GM12878 (cell line): ENCODE data around the gene ARAP3. TPM values are rescaled to one million over a fixed set of nuclear protein-coding genes. Genes with fewer than 3 reads are reported as not detected.

Experiments
- ATAC-seq: fragments of 200-7000 bp; cut with Tn5 transposase; 3 replicates; pipeline ENCODE4 v1.9.1; 2020; ENCODE audit warnings: mild to moderate bottlenecking, moderate library complexity
- BruUV-seq: library from RNA; stranded (reverse); fragments of 400-500 nt; replicated peaks from 2 replicates; lab custom pipeline; 2021; lab: Mats Ljungman, UMichigan
- CTCF ChIA-PET: fragments of 300-600 bp; sonication (Branson Sonifier 250); formaldehyde crosslinking; extraction: SDS; loops from one replicate; lab custom pipeline; 2021; ENCODE audit warnings: inconsistent platforms; lab: Yijun Ruan, JAX
- POLR2A ChIA-PET: fragments of 350-600 bp; formaldehyde crosslinking; extraction: SDS; loops from one replicate; lab custom pipeline; 2021; ENCODE audit warnings: inconsistent platforms; lab: Charles Lee
- RAD21 ChIA-PET: fragments of 300-600 bp; sonication (Branson Sonifier 250); formaldehyde crosslinking; loops from one replicate; lab custom pipeline; 2023; ENCODE audit warnings: antibody characterized with exemption; ENCODE audit not compliant: unreplicated experiment; lab: Charles Lee
- SMC1A ChIA-PET: fragments of 300-600 bp; sonication (Branson Sonifier 250); formaldehyde crosslinking; loops from one replicate; lab custom pipeline; 2023; ENCODE audit not compliant: unreplicated experiment, uncharacterized antibody; lab: Charles Lee
- DNase-seq: peaks from one replicate; pipeline ENCODE4 v3.0.0-alpha.2; 2011; ENCODE audit warnings: low read depth, low spot score
- FAIRE-seq: peaks from 3 replicates; lab custom pipeline; 2011; peaks lifted over from hg19 to GRCh38; lab: Jason Lieb, UNC
- H2AFZ ChIP-seq: 2 replicates; pipeline ENCODE4 v1.6.0; 2011; ENCODE audit warnings: low read depth, low read length, control low read depth; ENCODE audit not compliant: control insufficient read depth
- H3K27ac ChIP-seq: 2 replicates; pipeline ENCODE4 v1.5.1; 2011; ENCODE audit warnings: control low read depth; ENCODE audit not compliant: control insufficient read depth, insufficient read depth
- H3K27me3 ChIP-seq, 2 experiments: replicated peaks in 1 of 2; 2 replicates each; pipeline versions ENCODE4 v1.6.0 to v1.6.1; 2011; ENCODE audit warnings: low read length in 1 of 2; ENCODE audit not compliant: control insufficient read depth in 2 of 2, insufficient read depth in 2 of 2
- H3K36me3 ChIP-seq, 2 experiments: 2 replicates each; pipeline ENCODE4 v1.5.1; 2011; ENCODE audit warnings: low read length in 1 of 2; ENCODE audit not compliant: control insufficient read depth in 2 of 2, insufficient read depth in 2 of 2
- H3K4me1 ChIP-seq: 2 replicates; pipeline ENCODE4 v1.6.1; 2011; ENCODE audit warnings: mild to moderate bottlenecking, low read length, moderate library complexity, mixed read lengths; ENCODE audit not compliant: control insufficient read depth, insufficient read depth
- H3K4me2 ChIP-seq: 2 replicates; pipeline ENCODE4 v1.6.0; 2011; ENCODE audit warnings: control low read depth; ENCODE audit not compliant: control insufficient read depth, insufficient read depth
- H3K4me3 ChIP-seq: fragments of 200-600 bp; sonication (generic); 2 replicates; pipeline ENCODE4 v1.5.1; 2016
- H3K79me2 ChIP-seq: 2 replicates; pipeline ENCODE4 v1.6.0; 2011; ENCODE audit warnings: low read length; ENCODE audit not compliant: control insufficient read depth, insufficient read depth
- H3K9ac ChIP-seq: 2 replicates; pipeline ENCODE4 v1.8.0; 2011; ENCODE audit warnings: low read length, control low read depth, mixed read lengths; ENCODE audit not compliant: control insufficient read depth, insufficient read depth
- H3K9me3 ChIP-seq: replicated peaks from 3 replicates; pipeline ENCODE4 v1.5.1; 2011; ENCODE audit warnings: mild to moderate bottlenecking, low read length; ENCODE audit not compliant: control insufficient read depth, insufficient read depth
- H4K20me1 ChIP-seq: 2 replicates; pipeline ENCODE4 v1.6.0; 2011; ENCODE audit not compliant: control insufficient read depth, insufficient read depth
- BCL11A ChIP-seq: IDR thresholded peaks from 2 replicates; pipeline ENCODE4 v1.6.1; 2011; ENCODE audit warnings: low read depth, low read length
- CREB1 ChIP-seq: IDR thresholded peaks from 2 replicates; pipeline ENCODE4 v1.6.1; 2012; ENCODE audit warnings: low read depth, mild to moderate bottlenecking, inconsistent platforms
- EED ChIP-seq: sonication (generic); IDR thresholded peaks from 2 replicates; pipeline ENCODE4 v1.6.1; 2016; ENCODE audit warnings: antibody characterized with exemption, low read depth
- PRDM15 ChIP-seq: fragments of 450-650 bp; formaldehyde crosslinking; IDR thresholded peaks from 2 replicates; pipeline ENCODE4 v1.4.0; 2020; ENCODE audit warnings: mild to moderate bottlenecking, moderate library complexity
- SMARCA5 ChIP-seq: fragments of 450-650 bp; IDR thresholded peaks from 2 replicates; pipeline ENCODE4 v1.6.1; 2017; ENCODE audit warnings: mild to moderate bottlenecking
- TAF1 ChIP-seq: IDR thresholded peaks from 2 replicates; pipeline ENCODE4 v1.6.1; 2011; ENCODE audit warnings: mild to moderate bottlenecking, low read depth, low read length, borderline replicate concordance
- ZZZ3 ChIP-seq: IDR thresholded peaks from 2 replicates; pipeline ENCODE4 v1.6.1; 2011; ENCODE audit warnings: low read depth; ENCODE audit not compliant: control insufficient read depth, insufficient read length
- WGBS: methylation state at CpG from one replicate; pipeline ENCODE4 v1.1.6; 2016; ENCODE audit warnings: low lambda C conversion rate; ENCODE audit not compliant: insufficient replicate concordance, insufficient coverage; ENCODE audit errors: missing lambda C conversion rate; 5-methylcytosine and 5-hydroxymethylcytosine counted together
- in situ Hi-C: fragments of 300-500 bp; cut with MboI; formaldehyde crosslinking; loops from 9 replicates; pipeline ENCODE4 v1.14.3; 2018; ENCODE audit warnings: mixed read lengths
- intact Hi-C: fragments of 100-400 bp; cut with micrococcal nuclease; formaldehyde crosslinking; loops from one replicate; pipeline ENCODE4 v1.14.2; 2022; ENCODE audit not compliant: unreplicated experiment
- polyA plus RNA-seq, 11 experiments: library from polyadenylated mRNA; depleted of rRNA in 4 of 11; unstranded in 6 of 11; stranded (reverse) in 5 of 11; fragments of >200 nt; fragmentation: Nextera tagmentation in 4 of 11; fragmentation: Illumina TruSeq in 1 of 11; extraction: Ambion mirVana in 4 of 11; extraction: Trizol in 1 of 11; gene quantifications; 1 replicate in 1 of 11; 2 replicates in 10 of 11; pipeline versions ENCODE4 v1.2.1 to v1.2.3, GENCODE V29; 2011 to 2016; ENCODE audit warnings: inconsistent platforms in 2 of 11, missing spikeins in 2 of 11, low read depth in 1 of 11
- total RNA-seq, 4 experiments: library from RNA; depleted of rRNA in 3 of 4; stranded (reverse); fragments of >200 nt in 3 of 4; fragmentation: Illumina TruSeq in 1 of 4; extraction: Trizol in 1 of 4; gene quantifications; 2 replicates each; pipeline versions ENCODE4 v1.2.1 to v1.2.3, GENCODE V29; 2013 to 2021
- TF ChIP-seq, protein P1 (sequence below): fragments of 150-350 bp; IDR thresholded peaks from 2 replicates; pipeline ENCODE4 v1.6.1; 2016; ENCODE audit warnings: low read depth, low read length

Gene ARAP3
- total and polyA plus RNA-seq, 10 of the 15 experiments (the other 5 are each of a cell fraction or from before 2014, with no cell fraction given) = 0.01 to 0.08 TPM; not detected in 8

DNA sequence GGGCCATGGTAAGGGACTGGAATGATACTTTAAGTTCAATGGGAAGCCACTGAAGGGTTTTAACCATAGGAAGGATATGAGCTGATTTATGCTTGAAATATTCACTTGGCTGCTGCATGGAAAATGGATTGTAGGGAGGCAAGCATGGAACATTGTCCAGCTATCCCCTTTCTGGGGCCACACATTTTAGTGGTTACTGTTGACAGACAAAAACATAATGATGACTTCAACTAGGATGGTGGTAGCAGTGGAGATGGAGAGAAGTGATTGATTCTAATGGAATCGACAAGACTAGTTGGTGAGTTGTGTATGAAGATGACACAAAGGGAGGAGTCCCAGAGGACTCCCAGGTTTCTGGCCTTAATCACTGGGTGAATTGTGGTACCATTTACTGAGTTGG, 24.6 kb downstream of the ARAP3 start:
- Histone ChIP-seq H3K4me3 (no peak overlapping the region), H3K4me1 (no peaks in the 10 kb centered on the region), H3K9me3 (no peaks in the 10 kb centered on the region), H3K4me2 (no peak overlapping the region), H3K27me3 (no peaks in the 10 kb centered on the region), H3K9ac (no peak overlapping the region), H3K27ac (no peak overlapping the region), H4K20me1 (no peaks in the 10 kb centered on the region), H2AFZ (no peak overlapping the region), H3K79me2 (no peaks in the 10 kb centered on the region), H3K36me3 (no peaks in the 10 kb centered on the region)
- in situ Hi-C loops = no loop called here
- FAIRE-seq = no peak
- SMC1A ChIA-PET = interaction anchor here (0.7 to 1.6 kb wide), 2 partner anchors 36 to 105 kb away, joined by 3 read pairs; no protein-coding TSS in a partner anchor
- ATAC-seq = no peak
- RAD21 ChIA-PET = no interaction called here
- BruUV-seq = no TSS peak
- WGBS = 71% methylated on average over 1 of the region's 1 CpG
- DNase-seq = no peak
- intact Hi-C loops = no loop called here
- POLR2A ChIA-PET = no interaction called here
- TF ChIP-seq SMARCA5 (no peak), PRDM15 (CRISPR knock-in tag) (no peak), ZZZ3 (no peak), CREB1 (no peak), EED (no peak), BCL11A (no peak), TAF1 (no peak)
- TF ChIP-seq, protein P1, sequence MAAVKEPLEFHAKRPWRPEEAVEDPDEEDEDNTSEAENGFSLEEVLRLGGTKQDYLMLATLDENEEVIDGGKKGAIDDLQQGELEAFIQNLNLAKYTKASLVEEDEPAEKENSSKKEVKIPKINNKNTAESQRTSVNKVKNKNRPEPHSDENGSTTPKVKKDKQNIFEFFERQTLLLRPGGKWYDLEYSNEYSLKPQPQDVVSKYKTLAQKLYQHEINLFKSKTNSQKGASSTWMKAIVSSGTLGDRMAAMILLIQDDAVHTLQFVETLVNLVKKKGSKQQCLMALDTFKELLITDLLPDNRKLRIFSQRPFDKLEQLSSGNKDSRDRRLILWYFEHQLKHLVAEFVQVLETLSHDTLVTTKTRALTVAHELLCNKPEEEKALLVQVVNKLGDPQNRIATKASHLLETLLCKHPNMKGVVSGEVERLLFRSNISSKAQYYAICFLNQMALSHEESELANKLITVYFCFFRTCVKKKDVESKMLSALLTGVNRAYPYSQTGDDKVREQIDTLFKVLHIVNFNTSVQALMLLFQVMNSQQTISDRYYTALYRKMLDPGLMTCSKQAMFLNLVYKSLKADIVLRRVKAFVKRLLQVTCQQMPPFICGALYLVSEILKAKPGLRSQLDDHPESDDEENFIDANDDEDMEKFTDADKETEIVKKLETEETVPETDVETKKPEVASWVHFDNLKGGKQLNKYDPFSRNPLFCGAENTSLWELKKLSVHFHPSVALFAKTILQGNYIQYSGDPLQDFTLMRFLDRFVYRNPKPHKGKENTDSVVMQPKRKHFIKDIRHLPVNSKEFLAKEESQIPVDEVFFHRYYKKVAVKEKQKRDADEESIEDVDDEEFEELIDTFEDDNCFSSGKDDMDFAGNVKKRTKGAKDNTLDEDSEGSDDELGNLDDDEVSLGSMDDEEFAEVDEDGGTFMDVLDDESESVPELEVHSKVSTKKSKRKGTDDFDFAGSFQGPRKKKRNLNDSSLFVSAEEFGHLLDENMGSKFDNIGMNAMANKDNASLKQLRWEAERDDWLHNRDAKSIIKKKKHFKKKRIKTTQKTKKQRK = no peak
- CTCF ChIA-PET = interaction anchor here (1.0 to 2.6 kb wide), 5 partner anchors 22 to 486 kb away, joined by 3 to 12 read pairs (median 7); partner anchors contain the start of gene RNF14
